Right lobe of liver (tissue), 6 donors: ENCODE results near the gene KCNH5. TPM values are rescaled to one million over a fixed set of nuclear protein-coding genes. Genes with fewer than 3 reads are reported as not detected.

Experiments used
- ATAC-seq, 4 donors: fragments of 200-7000 bp; cut with Tn5 transposase; one replicate each; pipeline ENCODE4 v1.9.1; 2020; ENCODE audit warnings: mild to moderate bottlenecking in 4 of 4, moderate library complexity in 4 of 4
- DNase-seq, 3 donors: peaks; one replicate each; pipeline ENCODE4 v3.0.0-alpha.2; 2020
- H3K27ac ChIP-seq, 3 donors: fragments of 200-600 bp; one replicate each; pipeline ENCODE4 v1.8.0; 2022
- H3K27me3 ChIP-seq, 2 donors: fragments of 200-600 bp; one replicate each; pipeline ENCODE4 v1.8.0; 2022
- H3K36me3 ChIP-seq, 4 donors: fragments of 200-600 bp; sonication (generic) in 1 of 4; one replicate each; pipeline versions ENCODE4 v1.5.1 to v1.8.0; 2017 to 2022; ENCODE audit warnings: control low read depth in 1 of 4
- H3K4me1 ChIP-seq, 4 donors: fragments of 200-600 bp; sonication (generic) in 1 of 4; one replicate each; pipeline versions ENCODE4 v1.5.1 to v1.8.0; 2017 to 2022; ENCODE audit warnings: control low read depth in 1 of 4
- H3K4me3 ChIP-seq, 3 donors: fragments of 200-600 bp; one replicate each; pipeline ENCODE4 v1.8.0; 2022
- H3K9me3 ChIP-seq, 4 donors: fragments of 200-600 bp; sonication (generic) in 1 of 4; one replicate each; pipeline versions ENCODE4 v1.5.1 to v1.8.0; 2017 to 2022; ENCODE audit warnings: control low read depth in 1 of 4
- POLR2A ChIP-seq: fragments of 450-650 bp; IDR thresholded peaks from one replicate; pipeline ENCODE4 v1.6.1; 2017; ENCODE audit warnings: antibody characterized with exemption, mild to moderate bottlenecking
- WGBS: methylation state at CpG from one replicate; pipeline ENCODE4 v1.1.6; 2018; ENCODE audit warnings: low coverage, low lambda C conversion rate; ENCODE audit not compliant: insufficient coverage; ENCODE audit errors: missing lambda C conversion rate; 5-methylcytosine and 5-hydroxymethylcytosine counted together
- intact Hi-C, 2 donors: fragments of 100-400 bp; cut with DNase I; formaldehyde crosslinking; loops; one replicate each; pipeline versions ENCODE4 v1.11.2 to v1.14.1; 2022
- total RNA-seq, 6 experiments: library from RNA; depleted of rRNA in 2 of 6; stranded (reverse); fragments of >200 nt in 2 of 6; fragmentation: NEBNext Ultra II Directional in 3 of 6; extraction: Animal tissue kit (Norgen Biotek cat#: 25700) in 3 of 6; gene quantifications; one replicate each; pipeline versions ENCODE4 v1.1.0 to v1.2.4, GENCODE V29; 2016 to 2023
- TF ChIP-seq, protein P1 (sequence below), 4 donors: fragments of 200-600 bp in 3 of 4; fragments of 450-650 bp in 1 of 4; IDR thresholded peaks; one replicate each; pipeline versions ENCODE4 v1.5.1 to v1.8.0; 2016 to 2022; ENCODE audit warnings: antibody characterized with exemption in 4 of 4, mild to moderate bottlenecking in 2 of 4
- donor health status: DM: no; HTN: yes; CAD: no.
- donor health status: DM: no; HTN: no; CAD: no.
- donor health status: DM: no; HTN: no; CAD: no.
- donor health status: DM: no; HTN: yes; CAD: no.
- donor health status: DM: no; HTN: yes; CAD: no.

Gene KCNH5
- total RNA-seq, 6 experiments from 2014 or later, result not detected

DNA sequence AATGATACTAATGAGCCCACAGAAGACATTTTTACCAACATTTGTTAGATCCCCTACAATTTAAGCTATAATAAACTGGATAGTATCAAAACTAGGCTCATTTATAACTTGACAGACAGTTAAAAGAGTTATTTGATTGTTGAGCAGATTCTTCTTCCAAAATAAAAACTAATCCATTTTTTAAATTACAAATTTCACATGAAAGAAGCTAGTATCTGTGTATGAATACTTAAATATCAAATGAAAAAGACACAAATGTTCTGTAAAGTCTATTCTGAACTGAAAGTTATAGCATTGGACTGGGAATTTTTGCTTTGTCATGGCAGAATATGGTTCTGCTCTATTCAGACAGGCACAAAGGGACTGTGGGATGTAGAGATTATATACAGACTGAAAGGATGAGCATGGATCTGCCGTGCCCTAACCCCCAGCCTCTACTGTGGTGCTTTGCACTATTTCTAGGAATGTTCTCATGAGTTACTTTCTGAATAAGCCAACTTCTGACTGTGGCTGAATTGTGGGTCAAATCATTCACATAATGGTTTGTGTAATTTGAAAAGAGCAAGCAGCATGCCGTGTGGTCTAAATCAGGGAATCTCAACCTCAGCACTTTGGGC is 352.7 kb downstream of the KCNH5 start:
- peak overlapping the region in 1 of 3 donors; percentile 29 for H3K27ac ChIP-seq

DNA sequence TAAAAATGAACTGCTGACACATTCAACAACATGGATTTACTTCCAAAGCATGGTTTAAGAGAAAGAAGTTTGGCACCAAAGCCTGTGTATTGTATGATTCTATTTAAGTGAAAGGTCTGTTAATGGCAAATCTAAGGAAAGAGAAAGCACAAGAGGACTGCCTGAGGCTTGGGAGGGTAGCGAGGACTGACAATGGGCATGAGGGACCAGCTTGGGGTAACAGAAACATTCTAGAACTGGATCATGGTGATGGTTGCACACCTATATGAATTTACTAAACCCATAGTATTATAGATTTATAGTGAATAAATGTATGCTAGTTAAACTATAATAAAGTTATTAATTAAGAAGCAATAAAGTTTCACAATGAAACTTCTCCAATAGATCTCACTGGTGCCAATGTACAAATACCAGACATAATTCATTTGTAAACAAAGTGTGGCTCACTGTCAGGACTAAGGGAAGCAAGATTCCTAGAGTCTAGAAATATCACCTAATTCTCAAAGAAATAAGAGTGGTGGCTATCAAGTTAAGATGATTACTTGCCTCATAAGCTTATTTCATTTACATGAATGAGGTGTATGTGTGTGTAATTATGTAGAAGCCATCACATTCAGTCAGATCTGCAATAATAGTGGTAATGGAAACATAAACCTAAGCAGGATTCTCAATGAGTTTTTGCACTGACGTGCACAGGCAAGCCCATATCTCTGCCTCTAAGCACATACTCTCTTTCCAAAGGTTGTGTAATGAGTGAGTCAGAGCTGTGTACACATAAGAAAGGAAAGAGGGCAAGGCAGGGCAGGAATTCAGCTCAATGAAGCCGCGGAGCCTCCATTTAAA is 353.4 kb downstream of the KCNH5 start:
- peak in 2 of 3 donors; percentile 26 to 50 for DNase-seq
- H3K9me3 ChIP-seq, result no peaks in the 10 kb centered on the region
- H3K4me3 ChIP-seq, result no peak overlapping the region
- intact Hi-C loops, result no loop called here
- TF ChIP-seq POLR2A, result no peak
- TF ChIP-seq, protein P1, sequence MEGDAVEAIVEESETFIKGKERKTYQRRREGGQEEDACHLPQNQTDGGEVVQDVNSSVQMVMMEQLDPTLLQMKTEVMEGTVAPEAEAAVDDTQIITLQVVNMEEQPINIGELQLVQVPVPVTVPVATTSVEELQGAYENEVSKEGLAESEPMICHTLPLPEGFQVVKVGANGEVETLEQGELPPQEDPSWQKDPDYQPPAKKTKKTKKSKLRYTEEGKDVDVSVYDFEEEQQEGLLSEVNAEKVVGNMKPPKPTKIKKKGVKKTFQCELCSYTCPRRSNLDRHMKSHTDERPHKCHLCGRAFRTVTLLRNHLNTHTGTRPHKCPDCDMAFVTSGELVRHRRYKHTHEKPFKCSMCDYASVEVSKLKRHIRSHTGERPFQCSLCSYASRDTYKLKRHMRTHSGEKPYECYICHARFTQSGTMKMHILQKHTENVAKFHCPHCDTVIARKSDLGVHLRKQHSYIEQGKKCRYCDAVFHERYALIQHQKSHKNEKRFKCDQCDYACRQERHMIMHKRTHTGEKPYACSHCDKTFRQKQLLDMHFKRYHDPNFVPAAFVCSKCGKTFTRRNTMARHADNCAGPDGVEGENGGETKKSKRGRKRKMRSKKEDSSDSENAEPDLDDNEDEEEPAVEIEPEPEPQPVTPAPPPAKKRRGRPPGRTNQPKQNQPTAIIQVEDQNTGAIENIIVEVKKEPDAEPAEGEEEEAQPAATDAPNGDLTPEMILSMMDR (IDR thresholded peaks at IDR 0.05), result no peak
- H3K36me3 ChIP-seq, result no peaks in the 10 kb centered on the region
- 27% methylated on average over 4 of the region's 4 CpGs for WGBS
- no peaks in the 10 kb centered on the region for H3K27me3 ChIP-seq
- peak overlapping the region; percentile 51 to 67 (median 54) for H3K27ac ChIP-seq
- peak; percentile 98 to 100 (median 98) for ATAC-seq
- peaks cover 0 to 18% (median 0%) of the 10 kb centered on the region in 4 donors for H3K4me1 ChIP-seq

More for the DNA sequence above, 352.7 kb downstream of the KCNH5 start:
- peaks cover 0 to 18% (median 0%) of the 10 kb centered on the region in 4 donors for H3K4me1 ChIP-seq
- H3K9me3 ChIP-seq, result no peaks in the 10 kb centered on the region
- no peak for DNase-seq
- ATAC-seq, result peak in 3 of 4 donors; percentile 27 to 38 (median 28)
- 39% methylated on average over 2 of the region's 2 CpGs for WGBS
- no peaks in the 10 kb centered on the region for H3K27me3 ChIP-seq
- H3K4me3 ChIP-seq, result no peak overlapping the region
- intact Hi-C loops, result no loop called here
- H3K36me3 ChIP-seq, result no peaks in the 10 kb centered on the region
- TF ChIP-seq, protein P1 (IDR thresholded peaks at IDR 0.05), result no peak
- no peak for TF ChIP-seq POLR2A

DNA sequence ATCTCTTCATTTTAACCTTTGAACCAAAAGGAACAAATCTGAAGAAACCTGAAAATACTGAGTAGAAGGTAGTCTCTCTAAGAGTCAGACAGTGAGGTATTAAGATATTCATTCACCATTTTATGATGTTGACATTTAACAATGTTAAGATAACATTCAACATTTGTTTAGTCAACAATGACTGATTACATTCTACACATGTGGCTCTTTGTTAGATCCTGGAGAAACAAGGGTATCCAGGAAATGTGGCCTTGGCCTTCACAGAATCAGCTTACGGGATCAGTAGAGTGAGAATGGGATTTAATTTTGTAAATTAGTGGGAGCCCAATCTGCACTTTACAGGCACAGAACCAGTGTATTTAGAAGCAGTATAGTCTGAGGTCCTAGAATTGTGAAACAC is 355.5 kb downstream of the KCNH5 start:
- no peaks in the 10 kb centered on the region for H3K9me3 ChIP-seq
- H3K4me1 ChIP-seq, result peaks cover 0 to 7% (median 0%) of the 10 kb centered on the region in 4 donors
- no peak overlapping the region for H3K27ac ChIP-seq
- ATAC-seq, result no peak
- intact Hi-C loops, result no loop called here
- no peak overlapping the region for H3K4me3 ChIP-seq
- WGBS, result 73% methylated on average over 1 of the region's 1 CpG
- H3K27me3 ChIP-seq, result no peaks in the 10 kb centered on the region
- H3K36me3 ChIP-seq, result no peaks in the 10 kb centered on the region
- no peak for DNase-seq
- TF ChIP-seq POLR2A, result no peak
- TF ChIP-seq, protein P1 (IDR thresholded peaks at IDR 0.05), result no peak

DNA sequence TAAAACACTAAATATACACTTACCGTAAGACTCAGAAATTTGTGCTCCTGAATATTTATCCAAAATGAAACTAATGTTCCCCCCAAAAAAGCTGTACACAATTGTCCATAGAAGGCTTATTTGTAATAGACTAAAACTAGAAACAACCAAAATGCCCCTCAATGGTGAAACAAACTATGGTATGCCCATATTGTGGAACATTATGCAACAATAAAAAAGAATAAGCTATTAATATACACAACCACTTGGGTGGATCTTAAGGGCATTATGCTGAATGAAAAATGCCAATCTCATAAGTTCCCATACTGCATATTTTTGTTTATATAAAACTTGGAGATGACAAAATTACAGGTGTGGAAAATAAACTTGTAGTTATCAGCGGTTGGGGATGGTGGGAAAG is 357.4 kb downstream of the KCNH5 start:
- no peaks in the 10 kb centered on the region for H3K36me3 ChIP-seq
- H3K27me3 ChIP-seq, result no peaks in the 10 kb centered on the region
- no peaks in the 10 kb centered on the region for H3K9me3 ChIP-seq
- no peak overlapping the region for H3K4me3 ChIP-seq
- H3K27ac ChIP-seq, result no peak overlapping the region
- TF ChIP-seq, protein P1 (IDR thresholded peaks at IDR 0.05), result no peak
- no peak for TF ChIP-seq POLR2A
- ATAC-seq, result no peak
- no peak for DNase-seq
- intact Hi-C loops, result no loop called here
- peaks cover 0 to 7% (median 0%) of the 10 kb centered on the region in 4 donors for H3K4me1 ChIP-seq
- WGBS, result 92% methylated on average over 2 of the region's 2 CpGs
